Lower leg skin (tissue), 4 donors: Measurements from ENCODE around the gene NPLOC4. TPM values are rescaled to one million over a fixed set of nuclear protein-coding genes. Genes with fewer than 3 reads are reported as not detected.

Experiments
- DNase-seq, 2 donors: peaks; one replicate each; pipeline ENCODE4 v3.0.0-alpha.2; 2019; ENCODE audit warnings: low spot score in 2 of 2
- H3K4me3 ChIP-seq: fragments of 200-600 bp; sonication (generic); 2 replicates; pipeline ENCODE4 v1.5.1; 2017; ENCODE audit warnings: mild to moderate bottlenecking, low read depth; ENCODE audit not compliant: poor library complexity, severe bottlenecking
- CTCF ChIP-seq, 3 donors: fragments of 450-650 bp; IDR thresholded peaks; one replicate each; pipeline ENCODE4 v1.5.1; 2016; ENCODE audit warnings: antibody characterized with exemption in 3 of 3, mild to moderate bottlenecking in 3 of 3, moderate library complexity in 2 of 3
- POLR2A ChIP-seq, 2 donors: fragments of 450-650 bp; IDR thresholded peaks; one replicate each; pipeline ENCODE4 v1.6.1; 2016 to 2017; ENCODE audit warnings: antibody characterized with exemption in 2 of 2, mild to moderate bottlenecking in 1 of 2, moderate library complexity in 1 of 2
- WGBS, 2 donors: methylation state at CpG; one replicate each; pipeline ENCODE4 v1.1.5; 2018; 5-methylcytosine and 5-hydroxymethylcytosine counted together
- intact Hi-C: fragments of 100-400 bp; cut with DNase I; formaldehyde crosslinking; loops from one replicate; pipeline ENCODE4 v1.15.0; 2023; ENCODE audit warnings: low total_unique reads
- total RNA-seq, 4 donors: library from RNA; depleted of rRNA; stranded (reverse); fragments of >200 nt; gene quantifications; one replicate each; pipeline ENCODE4 v1.1.0, GENCODE V29; 2016

Gene NPLOC4
- total RNA-seq, 4 donors from 2014 or later: 49.3 to 78.7 (median 67.8) TPM

GRCh38 chr17:81673561-81674258, 36.8 kb upstream of the NPLOC4 start:
- intact Hi-C loops: no loop called here
- 74 to 81% methylated on average over 18 of the region's 18 CpGs for WGBS, 2 donors
- no peak for DNase-seq
- no peak for TF ChIP-seq POLR2A (IDR thresholded peaks at IDR 0.05)
- TF ChIP-seq CTCF (IDR thresholded peaks at IDR 0.05): no peak
- no peak overlapping the region for H3K4me3 ChIP-seq

GRCh38 chr17:81672954-81673353, 36.0 kb upstream of the NPLOC4 start:
- intact Hi-C loops: no loop called here
- no peak for DNase-seq
- H3K4me3 ChIP-seq: no peak overlapping the region
- WGBS, 2 donors: 89 to 93% methylated on average over 16 of the region's 16 CpGs
- TF ChIP-seq POLR2A (IDR thresholded peaks at IDR 0.05): no peak
- no peak for TF ChIP-seq CTCF (IDR thresholded peaks at IDR 0.05)

GRCh38 chr17:81672504-81672903, 35.6 kb upstream of the NPLOC4 start:
- no peak overlapping the region for H3K4me3 ChIP-seq
- TF ChIP-seq POLR2A (IDR thresholded peaks at IDR 0.05) (no peak), CTCF (IDR thresholded peaks at IDR 0.05) (no peak)
- intact Hi-C loops: no loop called here
- no peak for DNase-seq
- WGBS, 2 donors: 80 to 81% methylated on average over 13 to 18 of the region's 18 CpGs

GRCh38 chr17:81667754-81668153, 30.8 kb upstream of the NPLOC4 start:
- TF ChIP-seq CTCF (IDR thresholded peaks at IDR 0.05): no peak
- no peak for TF ChIP-seq POLR2A (IDR thresholded peaks at IDR 0.05)
- no peak overlapping the region for H3K4me3 ChIP-seq
- intact Hi-C loops: no loop called here
- 61 to 62% methylated on average over 18 of the region's 18 CpGs for WGBS, 2 donors
- DNase-seq: peak in 1 of 2 donors; percentile 52

- 0 to 1% methylated on average over 45 to 73 of the region's 96 CpGs for WGBS, 2 donors
- peak; percentile 93 to 99 for DNase-seq
- peak within 1 kb of the TSS; percentile 91 for H3K4me3 ChIP-seq
- TF ChIP-seq POLR2A (IDR thresholded peaks at IDR 0.05) (peak in 1 of 2 donors; percentile 23), CTCF (IDR thresholded peaks at IDR 0.05) (no peak)
- intact Hi-C loops: no loop called here
Observed at GRCh38 chr17:81666342-81667191, 29.7 kb upstream of the NPLOC4 start, which contains the start of the genes CCDC137 and OXLD1. Gene CCDC137 (plus strand): TSS chr17:81666737. CDS start chr17:81666767, 30 bp downstream. Gene OXLD1 (minus strand): TSS chr17:81666605. CDS start chr17:81666577, 28 bp downstream.
